OCI-LY1 (cell line): ENCODE data around the gene CCDC138.

Experiments used
- H2AFZ ChIP-seq: fragments of 200-600 bp; sonication (generic), shearing (Covaris generic); 2 replicates; pipeline ENCODE4 v1.6.0; 2014; ENCODE audit warnings: antibody characterized with exemption, mild to moderate bottlenecking, low read length
- H3F3A ChIP-seq: fragments of 200-600 bp; sonication (generic), shearing (Covaris generic); 2 replicates; pipeline ENCODE4 v1.6.0; 2014; ENCODE audit warnings: mild to moderate bottlenecking, antibody characterized with exemption, low read length, moderate library complexity; ENCODE audit not compliant: insufficient read depth
- H3K27ac ChIP-seq: fragments of 200-600 bp; sonication (generic); 2 replicates; pipeline ENCODE4 v1.5.1; 2014; ENCODE audit warnings: low read length, mixed run types, mild to moderate bottlenecking, low read depth; ENCODE audit not compliant: poor library complexity, severe bottlenecking
- H3K27me3 ChIP-seq: fragments of 200-600 bp; sonication (generic); 2 replicates; pipeline ENCODE4 v1.6.0; 2014; ENCODE audit warnings: antibody characterized with exemption, mild to moderate bottlenecking, low read length, moderate library complexity; ENCODE audit not compliant: insufficient read depth
- H3K36me3 ChIP-seq: fragments of 200-600 bp; sonication (generic); 2 replicates; pipeline ENCODE4 v1.6.1; 2014; ENCODE audit warnings: mild to moderate bottlenecking, antibody characterized with exemption, low read length, moderate library complexity, mixed read lengths; ENCODE audit not compliant: insufficient read depth
- H3K4me1 ChIP-seq: fragments of 200-600 bp; sonication (generic); 2 replicates; pipeline ENCODE4 v1.5.1; 2014; ENCODE audit warnings: mild to moderate bottlenecking, low read length, moderate library complexity; ENCODE audit not compliant: insufficient read depth, severe bottlenecking
- H3K4me2 ChIP-seq: fragments of 200-600 bp; sonication (generic), shearing (Covaris generic); 2 replicates; pipeline ENCODE4 v1.6.1; 2014; ENCODE audit warnings: low read length
- H3K4me3 ChIP-seq: fragments of 200-600 bp; sonication (generic); 2 replicates; pipeline ENCODE4 v1.5.1; 2014; ENCODE audit warnings: low read length, low read depth, mild to moderate bottlenecking, mixed read lengths; ENCODE audit not compliant: poor library complexity, severe bottlenecking
- H3K79me2 ChIP-seq: fragments of 200-600 bp; shearing (Covaris generic); 2 replicates; pipeline ENCODE4 v1.6.1; 2016; ENCODE audit warnings: mixed run types, low read length, mixed read lengths; ENCODE audit not compliant: insufficient read depth
- H3K9ac ChIP-seq: fragments of 200-600 bp; sonication (generic), shearing (Covaris generic); 2 replicates; pipeline ENCODE4 v1.6.1; 2014; ENCODE audit warnings: mild to moderate bottlenecking, low read length, mixed read lengths
- H3K9me2 ChIP-seq: fragments of 200-600 bp; sonication (generic), shearing (Covaris generic); 2 replicates; pipeline ENCODE4 v1.6.1; 2014; ENCODE audit warnings: low read depth, mild to moderate bottlenecking, low read length, mixed read lengths
- H3K9me3 ChIP-seq: fragments of 200-600 bp; shearing (Covaris generic); 2 replicates; pipeline ENCODE4 v1.6.1; 2014; ENCODE audit warnings: low read length, mixed read lengths
- H4K20me1 ChIP-seq: fragments of 200-600 bp; sonication (generic), shearing (Covaris generic); 2 replicates; pipeline ENCODE4 v1.6.0; 2016; ENCODE audit warnings: mild to moderate bottlenecking, low read length; ENCODE audit not compliant: insufficient read depth
- CTCF ChIP-seq: fragments of 200-600 bp; sonication (generic), shearing (Covaris generic); IDR thresholded peaks from 2 replicates; pipeline ENCODE4 v1.5.1; 2017; ENCODE audit warnings: mild to moderate bottlenecking, antibody characterized with exemption, low read length, moderate library complexity, mixed read lengths
- EZH2 ChIP-seq: fragments of 200-600 bp; sonication (generic), shearing (Covaris generic); IDR thresholded peaks from 2 replicates; pipeline ENCODE4 v1.8.0; 2017; ENCODE audit warnings: borderline replicate concordance, mixed run types, mild to moderate bottlenecking, antibody characterized with exemption, low read length, moderate library complexity, mixed read lengths

CCDC138 gene

GRCh38 chr2:108908713-108909070 is 122.1 kb downstream of the CCDC138 start:
- Histone ChIP-seq H3K27ac (no peak overlapping the region), H3K4me3 (no peak overlapping the region), H3K4me2 (no peak overlapping the region), H4K20me1 (no peaks in the 10 kb centered on the region), H3K9me3 (no peaks in the 10 kb centered on the region), H3K27me3 (0 out of 2 replicates have a peak, but pooled peaks cover 4% of the 10 kb centered on the region), H3K9me2 (no peaks in the 10 kb centered on the region), H3K36me3 (no peaks in the 10 kb centered on the region), H3K4me1 (no peaks in the 10 kb centered on the region), H3F3A (no peaks in the 10 kb centered on the region), H3K9ac (no peak overlapping the region), H3K79me2 (no peaks in the 10 kb centered on the region), H2AFZ (no peak overlapping the region)
- TF ChIP-seq CTCF = no peak
- TF ChIP-seq EZH2 = no peak

GRCh38 chr2:108909275-108909823 is 122.8 kb downstream of the CCDC138 start:
- TF ChIP-seq CTCF (no peak), EZH2 (no peak)

GRCh38 chr2:108910011-108910431 is 123.5 kb downstream of the CCDC138 start:
- Histone ChIP-seq H4K20me1 (no peaks in the 10 kb centered on the region), H3F3A (no peaks in the 10 kb centered on the region), H3K79me2 (no peaks in the 10 kb centered on the region), H3K9ac (no peak overlapping the region), H3K36me3 (no peaks in the 10 kb centered on the region), H3K4me3 (no peak overlapping the region), H3K27me3 (0 out of 2 replicates have a peak, but pooled peaks cover 4% of the 10 kb centered on the region), H3K4me2 (no peak overlapping the region), H3K4me1 (no peaks in the 10 kb centered on the region), H3K9me2 (no peaks in the 10 kb centered on the region), H3K9me3 (no peaks in the 10 kb centered on the region), H3K27ac (no peak overlapping the region), H2AFZ (no peak overlapping the region)
- no peak for TF ChIP-seq CTCF
- TF ChIP-seq EZH2 = no peak

More at GRCh38 chr2:108909275-108909823, 122.8 kb downstream of the CCDC138 start:
- Histone ChIP-seq H3K9me2 (no peaks in the 10 kb centered on the region), H3K9me3 (no peaks in the 10 kb centered on the region), H3K4me2 (no peak overlapping the region), H3K9ac (no peak overlapping the region), H4K20me1 (no peaks in the 10 kb centered on the region), H3K36me3 (no peaks in the 10 kb centered on the region), H3K4me1 (no peaks in the 10 kb centered on the region), H3K79me2 (no peaks in the 10 kb centered on the region), H3F3A (no peaks in the 10 kb centered on the region), H2AFZ (no peak overlapping the region), H3K4me3 (no peak overlapping the region), H3K27me3 (0 out of 2 replicates have a peak, but pooled peaks cover 4% of the 10 kb centered on the region), H3K27ac (no peak overlapping the region)
